ENCODE data around the gene POLR3B. TPM values are rescaled to one million over a fixed set of nuclear protein-coding genes. Genes with fewer than 3 reads are reported as not detected.

POLR3B gene
- total RNA-seq, 1 experiment from 2014 or later, result 10.0 TPM

- Histone ChIP-seq H3K9ac (ENCODE audit: low read length) (no peak overlapping the region; the same call in 1 of the 2 replicates), H3K79me2 (ENCODE audit: low read length) (no peaks in the 10 kb centered on the region), H3K27me3 (ENCODE audit: low read length) (no peaks in the 10 kb centered on the region), H2AFZ (ENCODE audit: low read length) (no peak overlapping the region), H3K4me3 (ENCODE audit: low read length) (peak overlapping the region; percentile 25), H3K36me3 (ENCODE audit: insufficient read depth, low read length) (peaks cover 6% of the 10 kb centered on the region; the same call in 1 of the 2 replicates), H3K9me2 (replicated peaks; ENCODE audit: insufficient read depth, low read length) (no peaks in the 10 kb centered on the region), H3K27ac (ENCODE audit: low read length) (peak overlapping the region; percentile 57), H3K4me2 (ENCODE audit: low read depth, low read length, poor library complexity, severe bottlenecking) (peak overlapping the region; percentile 25), H3K9me3 (ENCODE audit: low read length) (peaks cover 3% of the 10 kb centered on the region; the same call in 1 of the 2 replicates), H3K4me1 (ENCODE audit: low read length) (peaks cover 70% of the 10 kb centered on the region), H4K20me1 (ENCODE audit: insufficient read depth, low read depth, low read length) (no peaks in the 10 kb centered on the region)
- DNase-seq, result peak; percentile 74
These were observed 25.9 kb upstream of the POLR3B start for GRCh38 chr12:106331599-106331998.

- Histone ChIP-seq H3K9me3 (ENCODE audit: low read length) (peaks cover 3% of the 10 kb centered on the region; the same call in 1 of the 2 replicates), H3K4me2 (ENCODE audit: low read depth, low read length, poor library complexity, severe bottlenecking) (no peak overlapping the region), H3K79me2 (ENCODE audit: low read length) (no peaks in the 10 kb centered on the region), H4K20me1 (ENCODE audit: insufficient read depth, low read depth, low read length) (no peaks in the 10 kb centered on the region), H2AFZ (ENCODE audit: low read length) (no peak overlapping the region), H3K9me2 (replicated peaks; ENCODE audit: insufficient read depth, low read length) (no peaks in the 10 kb centered on the region), H3K4me3 (ENCODE audit: low read length) (no peak overlapping the region), H3K9ac (ENCODE audit: low read length) (no peak overlapping the region), H3K4me1 (ENCODE audit: low read length) (peaks cover 61% of the 10 kb centered on the region), H3K27me3 (ENCODE audit: low read length) (no peaks in the 10 kb centered on the region), H3K36me3 (ENCODE audit: insufficient read depth, low read length) (peaks cover 6% of the 10 kb centered on the region; the same call in 1 of the 2 replicates), H3K27ac (ENCODE audit: low read length) (no peak overlapping the region)
- peak; percentile 64 for DNase-seq
These were observed 25.0 kb upstream of the POLR3B start for GRCh38 chr12:106332536-106332935.

GRCh38 chr12:106333010-106333409 lies 24.5 kb upstream of the POLR3B start:
- Histone ChIP-seq H3K36me3 (ENCODE audit: insufficient read depth, low read length) (peaks cover 6% of the 10 kb centered on the region; the same call in 1 of the 2 replicates), H3K4me2 (ENCODE audit: low read depth, low read length, poor library complexity, severe bottlenecking) (no peak overlapping the region), H3K4me1 (ENCODE audit: low read length) (peaks cover 56% of the 10 kb centered on the region), H3K9me3 (ENCODE audit: low read length) (peaks cover 3% of the 10 kb centered on the region; the same call in 1 of the 2 replicates), H3K9ac (ENCODE audit: low read length) (no peak overlapping the region), H3K79me2 (ENCODE audit: low read length) (no peaks in the 10 kb centered on the region), H4K20me1 (ENCODE audit: insufficient read depth, low read depth, low read length) (no peaks in the 10 kb centered on the region), H3K4me3 (ENCODE audit: low read length) (no peak overlapping the region), H3K9me2 (replicated peaks; ENCODE audit: insufficient read depth, low read length) (no peaks in the 10 kb centered on the region), H3K27ac (ENCODE audit: low read length) (no peak overlapping the region), H2AFZ (ENCODE audit: low read length) (no peak overlapping the region), H3K27me3 (ENCODE audit: low read length) (no peaks in the 10 kb centered on the region)
- DNase-seq, result peak; percentile 35

- H3K36me3 ChIP-seq (ENCODE audit: insufficient read depth, low read length), result peaks cover 6% of the 10 kb centered on the region; the same call in 1 of the 2 replicates
These were observed 23.8 kb upstream of the POLR3B start for GRCh38 chr12:106333756-106334155.

GRCh38 chr12:106341086-106341877 lies 16.3 kb upstream of the POLR3B start:
- H3K4me2 ChIP-seq (ENCODE audit: low read depth, low read length, poor library complexity, severe bottlenecking), result no peak overlapping the region
- H3K9me2 ChIP-seq (replicated peaks; ENCODE audit: insufficient read depth, low read length), result no peaks in the 10 kb centered on the region
- H3K27me3 ChIP-seq (ENCODE audit: low read length), result no peaks in the 10 kb centered on the region
- H3K36me3 ChIP-seq (ENCODE audit: insufficient read depth, low read length), result peaks cover 9% of the 10 kb centered on the region; the same call in 1 of the 2 replicates
- no peak overlapping the region for H2AFZ ChIP-seq (ENCODE audit: low read length)
- no peaks in the 10 kb centered on the region for H4K20me1 ChIP-seq (ENCODE audit: insufficient read depth, low read depth, low read length)
- no peak overlapping the region for H3K27ac ChIP-seq (ENCODE audit: low read length)
- no peak for DNase-seq
- no peak overlapping the region for H3K9ac ChIP-seq (ENCODE audit: low read length)
- peaks cover 6% of the 10 kb centered on the region for H3K4me1 ChIP-seq (ENCODE audit: low read length)
- H3K9me3 ChIP-seq (ENCODE audit: low read length), result no peaks in the 10 kb centered on the region
- H3K4me3 ChIP-seq (ENCODE audit: low read length), result no peak overlapping the region
- H3K79me2 ChIP-seq (ENCODE audit: low read length), result no peaks in the 10 kb centered on the region

More at GRCh38 chr12:106333756-106334155, 23.8 kb upstream of the POLR3B start:
- no peaks in the 10 kb centered on the region for H3K9me2 ChIP-seq (replicated peaks; ENCODE audit: insufficient read depth, low read length)
- no peak overlapping the region for H3K27ac ChIP-seq (ENCODE audit: low read length)
- no peak overlapping the region for H2AFZ ChIP-seq (ENCODE audit: low read length)
- peak; percentile 38 for DNase-seq
- H3K4me2 ChIP-seq (ENCODE audit: low read depth, low read length, poor library complexity, severe bottlenecking), result no peak overlapping the region
- no peaks in the 10 kb centered on the region for H3K79me2 ChIP-seq (ENCODE audit: low read length)
- H3K4me1 ChIP-seq (ENCODE audit: low read length), result peaks cover 49% of the 10 kb centered on the region
- peaks cover 3% of the 10 kb centered on the region; the same call in 1 of the 2 replicates for H3K9me3 ChIP-seq (ENCODE audit: low read length)
- H3K9ac ChIP-seq (ENCODE audit: low read length), result no peak overlapping the region
- no peak overlapping the region for H3K4me3 ChIP-seq (ENCODE audit: low read length)
- no peaks in the 10 kb centered on the region for H3K27me3 ChIP-seq (ENCODE audit: low read length)
- no peaks in the 10 kb centered on the region for H4K20me1 ChIP-seq (ENCODE audit: insufficient read depth, low read depth, low read length)

GRCh38 chr12:106342397-106343213 lies 14.9 kb upstream of the POLR3B start:
- H3K4me2 ChIP-seq (ENCODE audit: low read depth, low read length, poor library complexity, severe bottlenecking), result no peak overlapping the region
- no peak overlapping the region for H2AFZ ChIP-seq (ENCODE audit: low read length)
- H3K9me2 ChIP-seq (replicated peaks; ENCODE audit: insufficient read depth, low read length), result no peaks in the 10 kb centered on the region
- no peak for DNase-seq
- no peaks in the 10 kb centered on the region for H4K20me1 ChIP-seq (ENCODE audit: insufficient read depth, low read depth, low read length)
- H3K9me3 ChIP-seq (ENCODE audit: low read length), result no peaks in the 10 kb centered on the region
- no peak overlapping the region for H3K27ac ChIP-seq (ENCODE audit: low read length)
- no peak overlapping the region for H3K9ac ChIP-seq (ENCODE audit: low read length)
- no peaks in the 10 kb centered on the region for H3K79me2 ChIP-seq (ENCODE audit: low read length)
- no peaks in the 10 kb centered on the region for H3K27me3 ChIP-seq (ENCODE audit: low read length)
- H3K4me1 ChIP-seq (ENCODE audit: low read length), result peaks cover 6% of the 10 kb centered on the region
- H3K4me3 ChIP-seq (ENCODE audit: low read length), result no peak overlapping the region
- peaks cover 11% of the 10 kb centered on the region; the same call in 1 of the 2 replicates for H3K36me3 ChIP-seq (ENCODE audit: insufficient read depth, low read length)

GRCh38 chr12:106343214-106343528 lies 14.4 kb upstream of the POLR3B start:
- H3K27ac ChIP-seq (ENCODE audit: low read length), result no peak overlapping the region
- H3K79me2 ChIP-seq (ENCODE audit: low read length), result no peaks in the 10 kb centered on the region
- H4K20me1 ChIP-seq (ENCODE audit: insufficient read depth, low read depth, low read length), result no peaks in the 10 kb centered on the region
- H2AFZ ChIP-seq (ENCODE audit: low read length), result no peak overlapping the region
- no peak overlapping the region for H3K4me3 ChIP-seq (ENCODE audit: low read length)
- DNase-seq, result no peak
- no peak overlapping the region for H3K4me2 ChIP-seq (ENCODE audit: low read depth, low read length, poor library complexity, severe bottlenecking)
- H3K9me3 ChIP-seq (ENCODE audit: low read length), result no peaks in the 10 kb centered on the region
- peaks cover 6% of the 10 kb centered on the region for H3K4me1 ChIP-seq (ENCODE audit: low read length)
- H3K9me2 ChIP-seq (replicated peaks; ENCODE audit: insufficient read depth, low read length), result no peaks in the 10 kb centered on the region
- no peak overlapping the region for H3K9ac ChIP-seq (ENCODE audit: low read length)
- no peaks in the 10 kb centered on the region for H3K27me3 ChIP-seq (ENCODE audit: low read length)
- H3K36me3 ChIP-seq (ENCODE audit: insufficient read depth, low read length), result peaks cover 11% of the 10 kb centered on the region; the same call in 1 of the 2 replicates

- no peaks in the 10 kb centered on the region for H4K20me1 ChIP-seq (ENCODE audit: insufficient read depth, low read depth, low read length)
- H3K36me3 ChIP-seq (ENCODE audit: insufficient read depth, low read length), result peaks cover 11% of the 10 kb centered on the region; the same call in 1 of the 2 replicates
- DNase-seq, result no peak
- no peaks in the 10 kb centered on the region for H3K27me3 ChIP-seq (ENCODE audit: low read length)
- no peaks in the 10 kb centered on the region for H3K9me2 ChIP-seq (replicated peaks; ENCODE audit: insufficient read depth, low read length)
- no peaks in the 10 kb centered on the region for H3K9me3 ChIP-seq (ENCODE audit: low read length)
- H3K9ac ChIP-seq (ENCODE audit: low read length), result no peak overlapping the region
- no peak overlapping the region for H3K4me2 ChIP-seq (ENCODE audit: low read depth, low read length, poor library complexity, severe bottlenecking)
- peaks cover 6% of the 10 kb centered on the region for H3K4me1 ChIP-seq (ENCODE audit: low read length)
- H3K79me2 ChIP-seq (ENCODE audit: low read length), result no peaks in the 10 kb centered on the region
- no peak overlapping the region for H3K27ac ChIP-seq (ENCODE audit: low read length)
- no peak overlapping the region for H2AFZ ChIP-seq (ENCODE audit: low read length)
- no peak overlapping the region for H3K4me3 ChIP-seq (ENCODE audit: low read length)
These were observed 13.4 kb upstream of the POLR3B start for GRCh38 chr12:106344131-106344530.
